Astrocyte (in vitro differentiated cells and primary cell): Measurements from ENCODE around the gene TCTN1. TPM values are rescaled to one million over a fixed set of nuclear protein-coding genes. Genes with fewer than 3 reads are reported as not detected.
"Not testable (repeated sequence)": the region's sequence is repeated elsewhere in the genome, so short reads cannot be mapped to it uniquely, and the experiment has no call there.

Source experiments
- DNase-seq: peaks from one replicate; pipeline ENCODE4 v3.0.0-alpha.2; 2010; ENCODE audit warnings: low read depth
- FAIRE-seq: peaks from 2 replicates; lab custom pipeline; 2011; peaks lifted over from hg19 to GRCh38; lab: Jason Lieb, UNC
- H2AFZ ChIP-seq: 2 replicates; pipeline ENCODE4 v1.6.0; 2012; ENCODE audit warnings: low read depth, low read length, inconsistent platforms
- H3K27ac ChIP-seq: 2 replicates; pipeline ENCODE4 v1.5.1; 2011; ENCODE audit warnings: low read depth, low read length, inconsistent platforms
- H3K27me3 ChIP-seq: 2 replicates; pipeline ENCODE4 v1.6.0; 2011; ENCODE audit warnings: low read length, inconsistent platforms; ENCODE audit not compliant: insufficient read depth
- H3K36me3 ChIP-seq: 2 replicates; pipeline ENCODE4 v1.5.1; 2011; ENCODE audit warnings: low read length, inconsistent platforms; ENCODE audit not compliant: insufficient read depth
- H3K4me1 ChIP-seq: 2 replicates; pipeline ENCODE4 v1.5.1; 2011; ENCODE audit warnings: low read length, inconsistent platforms; ENCODE audit not compliant: insufficient read depth
- H3K4me2 ChIP-seq: 2 replicates; pipeline ENCODE4 v1.6.0; 2012; ENCODE audit warnings: low read length, inconsistent platforms
- H3K4me3 ChIP-seq: 2 replicates; pipeline ENCODE4 v1.5.1; 2011; ENCODE audit warnings: low read depth, mild to moderate bottlenecking, low read length, inconsistent platforms; ENCODE audit not compliant: insufficient read depth
- H3K79me2 ChIP-seq: 2 replicates; pipeline ENCODE4 v1.6.0; 2012; ENCODE audit warnings: mild to moderate bottlenecking, low read length, inconsistent platforms; ENCODE audit not compliant: insufficient read depth
- H3K9ac ChIP-seq: 2 replicates; pipeline ENCODE4 v1.6.0; 2012; ENCODE audit warnings: mild to moderate bottlenecking, low read length, inconsistent platforms
- H3K9me3 ChIP-seq: 2 replicates; pipeline ENCODE4 v1.5.1; 2012; ENCODE audit warnings: low read depth, mild to moderate bottlenecking, low read length, inconsistent platforms; ENCODE audit not compliant: insufficient read depth
- H4K20me1 ChIP-seq: 2 replicates; pipeline ENCODE4 v1.6.0; 2012; ENCODE audit warnings: low read length, inconsistent platforms; ENCODE audit not compliant: insufficient read depth
- H3K27ac Mint-ChIP-seq: one replicate; pipeline ENCODE4 v1.8.0; 2021; ENCODE audit warnings: mild to moderate bottlenecking, mixed read lengths; ENCODE audit not compliant: unreplicated experiment
- H3K27me3 Mint-ChIP-seq: one replicate; pipeline ENCODE4 v1.8.0; 2021; ENCODE audit warnings: low read depth, mixed read lengths; ENCODE audit not compliant: unreplicated experiment
- H3K36me3 Mint-ChIP-seq: one replicate; pipeline ENCODE4 v1.8.0; 2021; ENCODE audit warnings: low read depth, mixed read lengths; ENCODE audit not compliant: unreplicated experiment
- H3K4me1 Mint-ChIP-seq: one replicate; pipeline ENCODE4 v1.8.0; 2021; ENCODE audit warnings: low read depth, mixed read lengths; ENCODE audit not compliant: unreplicated experiment
- H3K4me3 Mint-ChIP-seq: one replicate; pipeline ENCODE4 v1.8.0; 2021; ENCODE audit warnings: mild to moderate bottlenecking, moderate library complexity, mixed read lengths; ENCODE audit not compliant: unreplicated experiment
- H3K9me3 Mint-ChIP-seq: one replicate; pipeline ENCODE4 v1.8.0; 2021; ENCODE audit warnings: mild to moderate bottlenecking, mixed read lengths; ENCODE audit not compliant: unreplicated experiment
- CTCF ChIP-seq: IDR thresholded peaks from 2 replicates; pipeline ENCODE4 v1.5.1; 2011; ENCODE audit warnings: low read depth, mild to moderate bottlenecking, inconsistent platforms, low read length, moderate library complexity; ENCODE audit not compliant: insufficient read depth
- EZH2 ChIP-seq: IDR thresholded peaks from 2 replicates; pipeline ENCODE4 v1.6.1; 2012; ENCODE audit warnings: mild to moderate bottlenecking, low read length, inconsistent platforms; ENCODE audit not compliant: insufficient read depth
- total RNA-seq: library from RNA; stranded (reverse); gene quantifications from 2 replicates; pipeline ENCODE4 v1.2.1, GENCODE V29; 2021

TCTN1 gene
- total RNA-seq, 1 donor from 2014 or later: 22.6 TPM

- H3K4me3 Mint-ChIP-seq: peak within 1 kb of the TSS; percentile 89
- DNase-seq (peak; percentile 82), FAIRE-seq (no peak)
- no peaks in the 10 kb centered on the region for H3K9me3 Mint-ChIP-seq
- no peaks in the 10 kb centered on the region for H3K9me3 ChIP-seq
- peak within 1 kb of the TSS; percentile 78 for H2AFZ ChIP-seq
- H3K36me3 Mint-ChIP-seq: no peaks in the 10 kb centered on the region
- no peaks in the 10 kb centered on the region for H3K27me3 Mint-ChIP-seq
- H3K36me3 ChIP-seq: no peaks in the 10 kb centered on the region
- H3K79me2 ChIP-seq: peaks cover 44% of the 10 kb centered on the region
- H3K27ac Mint-ChIP-seq: peak within 1 kb of the TSS; percentile 91
- TF ChIP-seq EZH2: no peak
- TF ChIP-seq CTCF: no peak
- H3K9ac ChIP-seq: peak within 1 kb of the TSS; percentile 87
- peaks cover 15% of the 10 kb centered on the region for H3K4me1 Mint-ChIP-seq
- H3K27me3 ChIP-seq: no peaks in the 10 kb centered on the region
- H3K4me3 ChIP-seq: peak within 1 kb of the TSS; percentile 76
- peaks cover 33% of the 10 kb centered on the region for H4K20me1 ChIP-seq
- H3K4me2 ChIP-seq: peak within 1 kb of the TSS; percentile 98
- peaks cover 16% of the 10 kb centered on the region for H3K4me1 ChIP-seq
- peak within 1 kb of the TSS; percentile 63 for H3K27ac ChIP-seq
Observed at GRCh38 chr12:110583137-110584059, 30.5 kb upstream of the TCTN1 start, which contains the start of gene PPTC7. PPTC7 (minus strand) TSS chr12:110583318; CDS start chr12:110583031, 287 bp downstream.

- TF ChIP-seq CTCF (no peak), EZH2 (no peak)
- H3K4me2 ChIP-seq: peak overlapping the region; percentile 2
- no peak overlapping the region for H3K9ac ChIP-seq
- peaks cover 7% of the 10 kb centered on the region for H3K4me1 ChIP-seq
- peaks cover 18% of the 10 kb centered on the region for H4K20me1 ChIP-seq
- H3K9me3 ChIP-seq: no peaks in the 10 kb centered on the region
- no peak for DNase-seq
- Mint-ChIP-seq H3K4me3 (peak overlapping the region; percentile 27), H3K27me3 (no peaks in the 10 kb centered on the region), H3K4me1 (peaks cover 15% of the 10 kb centered on the region), H3K27ac (no peak overlapping the region), H3K36me3 (no peaks in the 10 kb centered on the region), H3K9me3 (no peaks in the 10 kb centered on the region)
- no peak overlapping the region for H3K27ac ChIP-seq
- no peak for FAIRE-seq
- H2AFZ ChIP-seq: peak overlapping the region; percentile 26
- peaks cover 26% of the 10 kb centered on the region for H3K79me2 ChIP-seq
- no peaks in the 10 kb centered on the region for H3K36me3 ChIP-seq
- H3K4me3 ChIP-seq: no peak overlapping the region
- no peaks in the 10 kb centered on the region for H3K27me3 ChIP-seq
Observed at GRCh38 chr12:110585231-110585799, 28.6 kb upstream of the TCTN1 start.

- H3K4me1 ChIP-seq, H3K9me3 Mint-ChIP-seq, H4K20me1 ChIP-seq, H3K27ac ChIP-seq, FAIRE-seq, H2AFZ ChIP-seq, H3K4me2 ChIP-seq, H3K27me3 Mint-ChIP-seq, H3K4me3 Mint-ChIP-seq, H3K36me3 Mint-ChIP-seq, H3K27ac Mint-ChIP-seq, H3K9ac ChIP-seq, H3K4me3 ChIP-seq, H3K9me3 ChIP-seq, H3K27me3 ChIP-seq, H3K79me2 ChIP-seq, H3K36me3 ChIP-seq, DNase-seq: not testable (repeated sequence)
- peaks cover 10% of the 10 kb centered on the region for H3K4me1 Mint-ChIP-seq
Observed at GRCh38 chr12:110587102-110587501, 26.8 kb upstream of the TCTN1 start.
